GM12892 (cell line): ENCODE measurements around the gene CYP4F11.

Source experiments
- POLR2A ChIP-seq: IDR thresholded peaks from 2 replicates; pipeline ENCODE4 v1.6.1; 2011; ENCODE audit warnings: low read depth, low read length, control low read depth
- POLR2AphosphoS5 ChIP-seq: IDR thresholded peaks from 2 replicates; pipeline ENCODE4 v1.6.1; 2011; ENCODE audit warnings: low read depth, low read length, control low read depth
- TAF1 ChIP-seq: IDR thresholded peaks from 2 replicates; pipeline ENCODE4 v1.6.1; 2011; ENCODE audit warnings: low read depth, mild to moderate bottlenecking, control low read depth, low read length, borderline replicate concordance

DNA sequence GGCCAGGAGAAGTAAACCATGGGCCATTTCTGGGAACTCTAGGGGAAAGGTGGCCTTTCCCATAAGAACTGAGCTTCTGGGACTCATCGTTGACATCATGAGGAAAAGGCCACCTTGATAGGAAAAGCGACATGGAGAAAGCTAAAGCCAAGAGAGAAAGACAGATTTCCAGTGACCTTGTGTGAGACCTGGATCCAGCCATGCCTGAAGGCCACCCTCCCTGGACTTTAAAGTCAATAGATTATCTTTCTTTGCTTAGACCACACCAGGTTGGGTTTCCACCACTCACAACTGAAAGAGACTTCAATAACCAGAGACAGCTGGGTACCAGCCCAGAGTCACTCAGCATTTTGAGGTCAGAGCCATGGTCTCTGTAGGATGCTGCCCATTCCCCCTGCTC is 40.0 kb downstream of the CYP4F11 start:
- TF ChIP-seq POLR2A (no peak), POLR2AphosphoS5 (no peak), TAF1 (no peak)
